D341Med (cell line): Measurements from ENCODE around the gene PCSK9.

ENCODE experiments used
- DNase-seq: peaks from one replicate; pipeline ENCODE4 v3.0.0; 2012; ENCODE audit warnings: low spot score

Gene PCSK9

DNA sequence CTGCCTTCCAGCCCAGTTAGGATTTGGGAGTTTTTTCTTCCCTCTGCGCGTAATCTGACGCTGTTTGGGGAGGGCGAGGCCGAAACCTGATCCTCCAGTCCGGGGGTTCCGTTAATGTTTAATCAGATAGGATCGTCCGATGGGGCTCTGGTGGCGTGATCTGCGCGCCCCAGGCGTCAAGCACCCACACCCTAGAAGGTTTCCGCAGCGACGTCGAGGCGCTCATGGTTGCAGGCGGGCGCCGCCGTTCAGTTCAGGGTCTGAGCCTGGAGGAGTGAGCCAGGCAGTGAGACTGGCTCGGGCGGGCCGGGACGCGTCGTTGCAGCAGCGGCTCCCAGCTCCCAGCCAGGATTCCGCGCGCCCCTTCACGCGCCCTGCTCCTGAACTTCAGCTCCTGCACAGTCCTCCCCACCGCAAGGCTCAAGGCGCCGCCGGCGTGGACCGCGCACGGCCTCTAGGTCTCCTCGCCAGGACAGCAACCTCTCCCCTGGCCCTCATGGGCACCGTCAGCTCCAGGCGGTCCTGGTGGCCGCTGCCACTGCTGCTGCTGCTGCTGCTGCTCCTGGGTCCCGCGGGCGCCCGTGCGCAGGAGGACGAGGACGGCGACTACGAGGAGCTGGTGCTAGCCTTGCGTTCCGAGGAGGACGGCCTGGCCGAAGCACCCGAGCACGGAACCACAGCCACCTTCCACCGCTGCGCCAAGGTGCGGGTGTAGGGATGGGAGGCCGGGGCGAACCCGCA, at the start of gene PCSK9:
TSS of gene PCSK9 (plus strand) at position 207 of the 741 bp plus-strand sequence. CDS start at position 497, 290 bp downstream.
- peak; percentile 47 for DNase-seq

DNA sequence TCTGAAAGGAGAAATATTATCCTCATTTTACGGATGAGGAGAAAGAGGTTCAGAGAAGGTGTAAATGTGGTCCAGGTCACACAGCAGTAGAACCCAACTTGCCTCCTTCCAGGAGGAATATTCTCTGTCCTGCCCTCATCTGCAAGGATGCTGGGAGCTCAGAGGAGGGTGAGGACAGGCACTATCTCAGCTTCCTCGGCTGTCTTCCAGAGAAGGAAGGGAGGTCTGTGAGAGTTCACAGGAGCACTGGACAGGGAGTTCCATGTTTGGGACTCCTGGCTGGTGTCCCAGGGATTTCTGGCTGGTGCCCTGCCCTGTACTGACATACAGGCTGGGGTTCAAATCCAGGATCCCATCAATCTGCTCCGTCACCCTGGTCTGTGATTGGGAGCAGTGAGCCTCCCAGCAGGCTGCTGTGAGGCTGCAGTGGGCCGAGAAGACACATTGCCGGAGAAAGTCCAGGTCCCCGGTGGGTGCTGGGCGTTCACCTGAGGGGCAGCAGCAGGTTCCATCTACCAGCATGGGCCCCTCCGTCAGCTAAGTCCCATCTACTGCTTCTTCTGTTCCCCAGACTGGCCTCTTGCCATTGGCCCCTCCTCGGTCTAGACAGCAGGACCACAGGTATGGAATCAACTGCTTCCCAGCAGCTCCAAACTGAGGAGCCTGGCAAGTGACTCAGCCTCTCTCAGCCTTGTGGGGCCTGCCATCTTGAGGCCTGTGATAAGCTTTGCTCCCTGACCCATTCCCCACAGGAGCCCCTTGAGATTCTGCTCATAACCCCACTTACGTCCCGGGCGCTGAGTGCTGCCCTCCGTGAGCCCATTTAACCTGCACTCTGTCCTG, 49.2 kb upstream of the PCSK9 start:
- DNase-seq, result no peak

DNA sequence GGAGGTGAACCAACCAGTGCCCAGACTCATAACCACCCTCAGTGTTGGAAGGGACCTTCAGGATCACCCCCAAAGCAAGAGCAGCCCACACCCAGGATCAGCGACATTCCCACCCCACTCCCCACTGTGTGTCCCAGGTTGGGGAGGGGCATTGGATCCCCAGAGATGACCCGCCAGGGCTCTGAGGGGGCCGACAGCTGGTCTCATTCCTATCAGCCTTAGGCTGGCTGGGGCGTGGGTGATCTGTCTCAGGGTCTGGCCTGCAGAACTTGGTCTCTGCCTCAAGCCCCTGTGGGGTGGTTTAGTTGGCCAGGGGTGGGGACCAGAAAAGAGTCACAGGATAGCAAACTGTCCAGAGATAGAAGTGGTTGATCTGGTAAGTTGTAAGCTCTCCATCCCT, 48.4 kb upstream of the PCSK9 start:
- DNase-seq, result no peak

DNA sequence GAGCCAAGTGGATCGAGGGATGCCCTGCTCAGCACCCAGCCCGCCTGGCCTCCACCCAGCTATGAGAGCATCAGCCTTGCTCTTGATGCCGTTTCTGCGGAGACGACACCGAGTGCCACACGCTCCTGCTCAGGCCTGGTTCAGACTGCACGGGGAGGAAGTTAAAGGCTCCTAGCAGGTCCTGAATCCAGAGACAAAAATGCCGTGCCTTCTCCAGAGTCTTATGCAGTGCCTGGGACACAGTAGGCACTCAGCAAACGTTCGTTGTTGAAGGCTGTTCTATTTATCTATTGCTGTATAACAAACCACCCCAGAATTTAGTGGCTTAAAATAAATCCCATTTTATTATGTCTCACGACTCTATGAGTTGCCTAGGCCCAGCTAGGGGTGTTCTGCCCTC, 47.4 kb upstream of the PCSK9 start:
- DNase-seq, result no peak

DNA sequence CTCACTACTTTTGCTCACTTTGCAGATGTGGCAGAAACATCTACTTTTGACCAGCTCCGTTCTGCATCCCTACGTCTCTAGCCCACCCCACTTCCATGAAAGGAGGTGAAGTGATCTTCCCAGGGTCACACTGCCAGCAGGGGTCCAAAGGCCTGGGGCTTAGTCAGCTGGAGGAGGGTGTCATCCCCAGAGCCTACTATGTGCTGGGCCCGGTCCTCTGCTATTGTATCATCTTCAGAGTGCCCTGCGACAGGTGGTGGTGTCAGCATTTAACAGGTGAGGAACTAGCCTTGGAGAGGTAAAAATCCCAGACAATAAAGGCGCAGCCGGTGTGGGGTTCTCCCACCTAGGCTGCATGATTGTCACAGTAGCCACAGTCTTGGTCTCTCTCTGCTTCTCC, 46.2 kb upstream of the PCSK9 start:
- no peak for DNase-seq

DNA sequence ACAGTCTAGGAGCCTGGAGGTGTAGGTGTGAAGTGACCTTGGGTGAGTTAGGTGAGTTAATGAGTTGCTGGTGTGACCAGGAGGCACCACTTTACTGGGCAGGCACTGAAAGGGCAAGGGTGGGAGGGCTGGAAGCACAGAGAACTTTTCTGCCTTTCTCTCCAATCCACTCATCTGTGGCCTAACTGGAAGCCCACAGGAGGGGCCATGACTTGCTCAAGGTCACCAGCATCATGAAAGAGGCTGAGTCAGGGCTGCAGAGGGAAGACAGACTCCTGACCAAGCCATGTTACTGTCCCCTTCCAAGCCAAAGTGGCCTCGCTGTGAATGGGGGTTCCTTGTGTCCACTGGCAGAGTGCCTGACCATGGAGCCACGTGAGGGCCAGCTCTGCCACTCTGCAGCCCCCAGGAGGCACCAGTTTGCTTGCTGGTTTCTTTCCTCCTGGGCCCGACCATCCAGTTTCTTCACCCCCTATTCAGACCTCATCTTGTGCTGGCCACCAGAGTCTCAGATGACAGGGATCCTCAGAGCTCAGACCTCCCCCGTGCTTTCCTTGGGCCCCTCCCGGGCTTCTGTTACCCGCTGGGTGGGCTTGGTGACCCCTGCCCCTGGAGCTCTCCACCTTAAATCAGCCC, 44.9 kb upstream of the PCSK9 start:
- no peak for DNase-seq

DNA sequence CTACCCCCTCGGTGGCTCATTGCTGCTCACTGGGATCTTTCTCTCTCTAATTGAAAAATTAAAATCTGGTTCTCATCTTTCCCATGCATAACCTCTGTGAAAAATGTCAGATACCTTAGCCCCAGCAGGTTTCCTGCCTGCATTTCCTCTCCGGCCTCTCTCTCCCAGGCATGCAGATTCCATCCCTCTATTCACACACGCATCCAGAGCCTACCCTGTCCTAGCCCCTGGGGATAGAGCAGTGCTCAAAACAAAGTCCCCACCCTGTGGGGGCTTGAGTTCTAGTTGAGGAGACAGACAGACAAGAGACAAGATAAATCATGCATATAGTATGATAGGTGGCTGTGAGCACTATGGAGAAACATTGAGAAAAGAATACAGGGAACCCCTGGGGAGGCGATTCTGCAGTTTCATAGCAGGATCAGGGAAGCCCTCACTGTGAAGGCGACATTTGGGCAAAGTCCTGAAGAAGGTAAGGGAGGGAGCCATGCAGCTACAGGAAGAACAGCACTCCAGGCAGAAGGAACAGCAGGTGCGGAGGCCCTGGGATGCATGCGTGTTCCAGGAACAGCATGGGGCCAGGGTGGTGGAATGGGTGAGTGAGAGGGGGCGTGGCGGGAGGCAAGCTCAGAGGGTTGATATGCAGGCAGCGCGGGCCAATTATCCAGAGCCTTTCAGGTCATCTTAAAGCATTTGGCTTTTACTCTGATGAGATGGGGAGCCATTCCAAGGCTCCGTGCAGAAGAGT, 44.2 kb upstream of the PCSK9 start:
- no peak for DNase-seq

DNA sequence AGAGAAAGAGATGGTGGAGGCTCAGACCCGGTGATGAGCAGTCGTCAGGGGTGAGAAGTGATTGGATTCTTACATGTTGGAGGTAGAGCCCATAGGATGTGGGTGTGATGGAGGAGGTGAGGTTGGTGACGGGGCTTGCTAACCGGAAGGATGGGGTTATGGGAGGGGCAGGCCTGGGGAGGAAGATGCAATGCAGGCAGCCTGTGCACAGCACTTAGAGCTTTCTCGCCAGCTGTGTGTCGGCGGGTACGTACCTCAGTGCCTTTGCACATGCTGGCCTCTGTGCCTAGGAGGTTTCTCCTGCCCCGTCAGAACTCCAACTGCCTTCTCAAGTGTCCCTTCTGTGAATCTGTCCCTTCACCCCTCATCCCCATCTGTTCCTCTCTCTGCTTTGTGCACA, 43.5 kb upstream of the PCSK9 start:
- DNase-seq, result no peak

DNA sequence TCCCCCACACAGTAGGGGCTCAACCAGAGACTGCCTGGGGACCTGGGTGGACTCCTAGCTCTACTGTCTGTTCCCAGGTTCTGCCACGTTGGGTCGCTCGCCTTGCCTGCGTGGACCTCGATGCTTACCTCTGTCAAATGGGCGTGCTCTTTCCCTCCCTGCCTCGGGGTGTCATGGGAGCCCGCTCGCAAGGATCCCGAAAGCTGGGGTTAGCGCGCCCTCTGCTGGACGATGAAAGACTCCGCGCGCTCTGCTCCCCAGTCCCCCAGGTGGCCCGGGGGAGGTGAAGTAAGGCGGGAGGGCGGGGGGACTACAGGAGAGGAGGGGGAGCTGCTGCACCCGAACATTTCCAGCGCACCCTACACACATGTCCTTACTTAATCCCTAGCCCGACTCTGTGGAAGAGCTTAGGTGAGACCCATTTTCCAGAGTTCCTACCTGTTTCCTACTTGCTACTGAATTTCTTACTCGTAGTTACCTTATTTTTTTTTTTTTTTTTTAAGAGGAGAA, 42.9 kb upstream of the PCSK9 start:
- DNase-seq, result peak; percentile 90

DNA sequence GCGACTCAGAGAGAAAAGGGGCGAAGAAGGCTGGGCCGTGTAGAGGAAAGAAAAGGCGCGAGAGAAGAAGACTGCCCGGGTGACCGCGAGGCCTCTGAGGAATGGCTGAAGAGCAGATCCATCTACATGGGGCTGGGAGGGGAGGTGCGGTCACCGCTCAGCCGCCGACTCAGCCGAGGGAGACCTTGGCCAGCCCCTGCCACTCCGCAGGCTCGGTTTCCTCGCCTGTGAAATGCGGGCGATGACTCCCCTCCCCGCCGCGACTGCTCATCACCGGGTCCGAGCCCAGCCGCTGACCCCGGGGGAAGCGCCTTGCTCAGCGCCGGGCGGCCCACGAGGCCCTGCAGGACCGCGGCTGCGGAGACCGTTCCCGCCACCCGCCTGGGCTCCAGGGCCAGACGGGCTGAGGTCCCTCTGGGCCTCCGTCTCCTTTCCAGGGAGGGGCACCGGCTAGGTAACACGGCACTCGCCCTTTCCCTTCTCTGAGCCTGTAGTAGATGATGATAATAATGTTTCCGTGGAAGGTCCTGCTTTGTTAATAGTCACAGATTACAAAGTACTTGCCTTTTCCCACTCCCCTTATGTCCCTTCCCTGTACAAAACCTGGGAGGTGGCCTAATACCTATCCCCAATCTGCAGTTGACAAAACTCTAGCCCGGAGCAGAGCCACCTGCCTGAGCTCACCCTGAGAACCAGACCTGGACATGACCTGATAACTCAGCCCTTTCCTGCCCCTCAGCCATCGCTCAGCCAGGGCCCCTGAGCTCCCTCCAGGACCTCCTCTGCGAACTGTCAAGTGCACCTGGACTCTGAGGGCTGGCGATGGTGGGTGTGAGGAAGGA, 42.3 kb upstream of the PCSK9 start:
- DNase-seq, result peak; percentile 43

DNA sequence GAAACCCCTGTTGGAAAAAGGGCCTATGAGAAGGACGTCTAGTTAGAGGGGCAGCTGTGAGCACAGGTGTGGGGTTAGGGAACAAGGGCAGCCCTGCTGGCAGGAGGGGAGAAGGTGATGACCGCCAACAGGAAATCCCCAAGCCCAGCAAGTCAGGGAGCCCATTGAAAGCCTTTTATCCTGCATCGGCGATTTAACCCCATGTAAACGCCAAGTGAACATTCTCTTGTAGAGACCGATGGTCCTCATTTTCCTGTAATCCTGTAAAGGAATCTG, 41.7 kb upstream of the PCSK9 start:
- no peak for DNase-seq

DNA sequence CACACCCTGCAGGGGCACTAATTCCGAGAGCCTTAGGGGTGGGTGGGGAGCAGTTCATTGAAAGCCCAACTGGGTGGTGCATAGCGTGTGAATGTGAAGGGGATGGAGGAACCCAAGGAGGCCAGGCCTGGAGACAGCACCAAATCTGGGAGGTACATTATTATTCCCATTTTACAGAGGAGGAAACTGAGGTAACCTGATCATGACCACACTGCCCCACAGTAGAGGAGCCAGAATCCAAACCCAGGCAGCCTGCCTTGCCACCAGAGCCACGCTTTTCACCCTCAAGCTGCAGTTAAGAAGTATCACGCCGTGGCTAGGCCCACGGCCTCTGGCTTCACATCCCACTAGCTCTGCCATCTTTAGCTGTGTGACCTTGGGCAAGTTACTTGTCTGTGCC, 41.2 kb upstream of the PCSK9 start:
- no peak for DNase-seq

DNA sequence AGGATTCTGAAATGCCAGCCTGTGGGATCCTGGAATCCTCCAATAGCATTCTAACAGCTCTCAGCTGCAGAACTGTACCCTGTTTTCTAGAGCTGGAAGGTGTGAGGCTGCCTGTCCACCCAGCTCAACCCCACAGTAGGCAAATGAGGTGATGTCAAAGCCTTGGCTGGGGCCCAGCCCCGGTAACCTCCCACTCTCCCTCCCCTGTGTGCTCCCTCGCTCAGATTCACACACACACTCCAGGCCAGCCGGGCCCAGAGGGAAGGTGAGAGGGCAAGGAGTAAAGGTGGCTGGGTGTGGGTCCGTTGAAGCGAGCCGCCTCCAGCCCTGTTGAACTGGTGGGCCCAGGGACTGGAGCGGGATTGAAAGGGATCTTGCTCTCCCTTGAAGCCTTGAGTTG, 40.7 kb upstream of the PCSK9 start, which contains the start of gene BSND:
TSS of gene BSND (plus strand) at position 257 of the 400 bp plus-strand sequence. CDS start 254 bp downstream, outside the sequence.
- no peak for DNase-seq

DNA sequence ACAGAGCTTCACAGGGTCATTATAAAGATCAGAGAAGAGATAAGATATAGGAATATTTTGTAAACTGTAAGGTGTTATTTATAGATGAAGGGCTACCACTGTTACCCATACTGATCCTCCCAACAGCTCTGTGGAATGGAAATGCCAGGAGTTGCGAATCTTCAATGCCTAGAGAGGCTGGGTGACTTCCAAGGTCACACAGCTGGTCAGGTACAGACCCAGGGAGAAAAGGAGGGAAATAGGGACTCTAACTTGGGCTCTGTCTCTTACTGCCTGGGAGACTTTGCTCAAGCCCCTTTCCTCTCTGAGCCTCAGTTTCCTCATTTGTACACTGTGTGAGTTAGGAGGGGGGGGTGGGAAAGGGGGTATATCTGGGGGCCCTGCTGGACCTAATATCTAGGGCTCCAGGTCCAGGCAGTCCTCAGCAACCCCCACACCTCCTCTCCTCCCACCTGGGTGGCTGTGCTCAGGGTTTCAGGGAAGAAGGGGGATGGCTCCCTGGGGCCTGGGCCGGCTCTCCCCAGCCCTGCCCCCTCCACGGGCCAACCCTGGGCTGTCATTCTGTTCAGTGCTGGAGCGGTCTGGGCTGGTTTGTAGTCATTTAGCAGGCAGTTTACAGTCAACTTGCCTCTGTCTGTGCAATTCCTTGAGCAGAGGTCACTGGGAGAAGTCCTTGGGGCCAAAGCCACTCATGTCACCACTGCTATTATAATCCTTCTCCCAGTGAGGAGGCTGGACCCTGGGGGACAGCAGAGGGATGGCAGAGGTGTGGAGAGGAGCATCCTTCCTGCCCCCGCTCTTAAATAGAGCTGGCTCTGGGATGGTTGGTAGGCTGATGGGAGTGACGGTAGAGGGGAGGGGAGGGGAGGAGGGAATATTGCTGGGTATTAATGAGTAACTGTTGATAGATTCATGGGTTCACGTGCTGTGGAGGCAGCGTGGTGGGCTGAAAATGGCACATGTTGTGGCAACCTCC, 39.0 kb upstream of the PCSK9 start:
- DNase-seq, result no peak

DNA sequence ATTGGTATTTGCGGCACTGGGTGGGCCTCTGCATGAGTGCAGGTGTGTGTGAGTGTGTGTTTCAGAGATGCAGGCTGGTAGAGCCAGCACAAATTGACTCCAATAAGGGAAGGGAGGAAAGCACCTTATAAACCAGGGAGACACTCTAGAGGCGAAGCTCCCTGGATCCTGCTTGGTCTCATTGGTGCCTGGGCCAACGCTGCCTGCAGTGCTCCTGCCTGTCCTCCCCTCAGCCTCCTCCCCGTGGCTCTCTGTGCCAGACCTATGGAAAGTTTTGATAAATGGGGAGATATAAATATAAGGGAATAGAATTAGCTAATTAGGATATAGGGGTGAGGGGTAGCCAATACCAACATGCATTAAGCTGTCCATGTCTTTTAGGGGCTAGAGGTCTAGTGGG, 38.0 kb upstream of the PCSK9 start:
- DNase-seq, result no peak

DNA sequence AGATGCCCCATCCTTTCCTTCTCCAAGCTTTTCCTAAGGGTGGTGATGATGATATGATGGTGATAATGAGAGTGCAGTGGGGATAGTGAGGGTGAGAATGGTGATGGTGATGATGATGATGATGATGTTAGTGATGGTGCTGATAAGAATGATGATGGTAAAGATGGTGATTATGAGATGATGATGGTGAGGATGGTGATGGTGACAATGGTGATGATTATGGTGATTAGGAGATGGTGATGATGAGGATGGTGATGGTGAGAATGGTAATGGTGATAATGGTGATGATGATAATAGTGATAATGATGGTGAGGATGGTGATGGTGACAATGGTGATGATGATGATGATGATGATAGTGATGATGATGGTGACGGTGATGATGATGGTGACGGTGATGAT, 36.7 kb upstream of the PCSK9 start:
- no peak for DNase-seq

DNA sequence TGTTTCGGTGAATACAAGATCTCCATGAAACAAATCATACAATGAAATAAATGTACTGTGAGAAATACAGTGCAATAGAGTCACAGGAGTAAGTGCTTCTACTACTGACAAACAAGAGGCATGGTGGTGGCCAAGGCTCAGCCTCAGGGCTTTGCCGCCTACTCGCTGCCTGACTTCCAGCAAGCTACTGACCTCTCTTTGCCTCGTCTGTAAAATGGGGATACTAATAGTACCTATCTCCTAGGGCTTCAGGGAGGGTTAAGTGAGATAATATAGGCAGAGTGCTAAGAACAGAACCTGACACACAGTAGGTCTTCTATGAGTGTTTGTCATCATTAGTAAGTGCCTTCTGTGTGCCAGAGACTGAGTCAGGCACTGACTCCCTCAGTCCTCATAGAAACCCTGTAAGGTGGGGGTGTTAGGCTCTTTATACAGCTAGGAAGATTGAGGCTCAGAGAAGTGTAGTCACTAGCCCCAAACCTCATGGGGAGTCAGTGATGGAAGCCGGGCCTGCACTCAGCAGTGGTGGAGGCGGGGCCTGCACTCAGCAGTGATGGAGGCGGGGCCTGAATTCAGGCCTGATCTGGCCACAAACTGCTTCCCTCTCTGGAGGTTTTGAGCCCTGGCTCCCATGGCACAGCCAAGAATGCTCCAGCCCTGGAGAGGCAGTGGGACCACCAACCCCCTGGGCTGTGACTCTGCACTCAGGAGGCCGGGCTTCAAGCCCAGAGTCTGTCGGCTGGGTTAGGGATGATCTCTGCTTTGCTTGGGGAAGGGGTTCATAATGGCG, 33.8 kb upstream of the PCSK9 start:
- DNase-seq, result no peak

DNA sequence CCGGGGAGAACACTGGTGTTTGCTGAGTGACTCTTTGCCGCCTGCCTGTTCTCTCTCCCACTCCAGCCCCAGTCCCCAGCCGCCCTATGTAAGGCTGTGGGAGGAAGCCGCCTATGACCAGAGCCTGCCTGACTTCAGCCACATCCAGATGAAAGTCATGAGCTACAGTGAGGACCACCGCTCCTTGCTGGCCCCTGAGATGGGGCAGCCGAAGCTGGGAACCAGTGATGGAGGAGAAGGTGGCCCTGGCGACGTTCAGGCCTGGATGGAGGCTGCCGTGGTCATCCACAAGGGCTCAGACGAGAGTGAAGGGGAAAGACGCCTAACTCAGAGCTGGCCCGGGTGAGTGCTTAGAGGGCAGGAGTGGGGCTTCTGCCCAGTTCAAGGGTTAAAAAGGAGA, 32.4 kb upstream of the PCSK9 start:
- no peak for DNase-seq

DNA sequence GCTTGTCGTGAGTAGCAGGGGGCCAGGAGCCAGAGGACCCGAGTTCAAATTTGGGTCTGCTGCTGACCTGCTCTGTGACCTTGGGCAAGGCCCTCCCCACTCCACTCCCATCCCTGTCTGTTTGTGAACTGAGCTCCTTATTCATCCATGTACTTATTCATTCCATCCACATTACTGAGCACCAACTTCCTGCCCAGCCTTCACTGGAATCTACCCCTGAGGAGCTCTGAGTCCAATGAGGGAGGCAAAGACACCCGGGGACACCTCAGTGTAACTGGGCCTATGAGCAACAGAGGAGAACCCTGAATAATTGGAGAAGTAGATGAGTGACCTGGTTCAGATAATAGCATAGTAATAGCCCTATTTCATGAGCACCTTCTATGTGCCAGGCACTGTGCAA, 31.7 kb upstream of the PCSK9 start:
- DNase-seq, result no peak
